Raji (cell line): Measurements from ENCODE around the gene NECTIN1.

Experiments
- POLR2A ChIP-seq: IDR thresholded peaks from 2 replicates; pipeline ENCODE4 v1.6.1; 2011; ENCODE audit warnings: low read depth, low read length, control low read depth; ENCODE audit not compliant: insufficient read depth

Gene NECTIN1

GRCh38 chr11:119714590-119714989, 14.4 kb downstream of the NECTIN1 start:
- TF ChIP-seq POLR2A = no peak

- TF ChIP-seq POLR2A = no peak
Measured at GRCh38 chr11:119714189-119714588, 14.8 kb downstream of the NECTIN1 start.

DNA sequence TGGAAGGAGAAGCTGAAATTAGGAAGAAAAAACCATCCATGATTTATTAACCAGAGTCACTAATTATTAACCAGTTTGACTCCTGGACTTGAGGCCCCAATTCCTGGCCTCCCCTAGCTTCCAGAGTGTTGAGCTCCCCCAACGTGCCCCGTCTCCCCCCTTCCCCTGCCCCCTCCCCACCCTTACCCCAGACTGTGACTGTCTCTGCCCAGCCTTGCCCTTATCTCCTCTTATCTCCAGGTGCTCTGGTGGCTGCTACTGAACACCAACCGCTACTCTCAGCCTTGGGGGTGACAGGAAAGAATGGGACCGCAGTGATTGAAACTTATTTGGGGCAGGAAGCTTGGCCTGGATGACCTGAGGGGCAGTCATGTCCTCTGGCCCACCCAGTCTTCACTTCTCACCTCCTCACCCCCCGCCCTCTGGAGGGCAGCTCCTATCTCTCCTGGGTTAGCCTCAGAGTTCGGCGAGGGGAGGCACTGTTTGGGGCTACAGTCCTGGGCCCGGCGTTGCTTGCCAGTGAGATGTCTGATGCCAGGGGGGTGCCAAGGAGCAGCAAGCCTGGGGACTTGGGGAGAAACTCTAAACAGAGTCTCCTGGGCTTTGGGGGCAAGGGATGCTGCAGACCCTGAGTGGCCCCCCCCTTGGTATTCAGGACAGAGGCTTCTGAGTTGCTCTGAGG, 15.5 kb downstream of the NECTIN1 start:
- no peak for TF ChIP-seq POLR2A

- no peak for TF ChIP-seq POLR2A
Measured at GRCh38 chr11:119712459-119713358, 16.3 kb downstream of the NECTIN1 start.

DNA sequence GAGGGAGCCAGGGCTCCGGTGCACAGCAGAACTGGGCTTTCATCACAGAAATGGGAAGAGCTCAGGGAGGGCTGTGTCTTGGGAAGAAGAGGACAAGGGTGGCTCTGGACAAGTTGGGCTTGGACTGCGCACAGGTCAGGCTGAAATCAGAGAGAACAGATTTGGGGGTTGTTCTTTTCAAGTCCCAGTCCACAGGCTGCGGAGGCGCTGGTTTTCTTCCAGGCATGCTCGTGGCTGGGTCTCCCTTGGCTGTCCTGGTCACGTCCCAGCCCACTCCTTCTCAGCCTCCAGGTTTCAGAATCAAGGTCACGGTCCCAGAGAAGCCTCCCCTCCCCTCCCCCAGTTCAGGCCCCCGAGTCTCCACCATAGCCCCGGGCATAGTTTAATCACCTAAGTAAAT, 17.0 kb downstream of the NECTIN1 start:
- no peak for TF ChIP-seq POLR2A

DNA sequence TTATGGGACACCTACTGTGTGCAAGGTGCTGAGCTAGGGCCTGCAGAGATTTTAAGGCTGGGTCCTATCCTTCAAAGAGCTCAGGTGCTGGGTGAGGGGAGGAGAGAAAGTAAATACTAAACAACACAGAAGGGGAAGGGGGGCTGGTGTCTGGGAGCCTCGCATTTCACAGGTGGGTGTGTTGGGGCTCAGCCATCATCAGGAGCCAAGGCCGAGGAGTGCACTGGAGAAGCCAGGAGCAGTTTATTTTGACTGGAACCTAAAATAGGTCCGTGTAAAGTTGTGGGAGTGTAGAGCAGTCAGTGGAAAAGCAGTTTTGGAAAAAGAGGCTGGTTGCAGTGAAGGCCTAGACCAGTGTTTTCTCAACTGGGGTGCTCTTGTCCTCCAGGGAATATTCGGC, 17.5 kb downstream of the NECTIN1 start:
- TF ChIP-seq POLR2A = no peak

GRCh38 chr11:119710417-119710816, 18.6 kb downstream of the NECTIN1 start:
- TF ChIP-seq POLR2A = no peak

- no peak for TF ChIP-seq POLR2A
Measured at GRCh38 chr11:119709638-119710346, 19.2 kb downstream of the NECTIN1 start.

GRCh38 chr11:119709171-119709570, 19.8 kb downstream of the NECTIN1 start:
- TF ChIP-seq POLR2A = no peak

- no peak for TF ChIP-seq POLR2A
Measured at GRCh38 chr11:119708384-119708783, 20.6 kb downstream of the NECTIN1 start.

DNA sequence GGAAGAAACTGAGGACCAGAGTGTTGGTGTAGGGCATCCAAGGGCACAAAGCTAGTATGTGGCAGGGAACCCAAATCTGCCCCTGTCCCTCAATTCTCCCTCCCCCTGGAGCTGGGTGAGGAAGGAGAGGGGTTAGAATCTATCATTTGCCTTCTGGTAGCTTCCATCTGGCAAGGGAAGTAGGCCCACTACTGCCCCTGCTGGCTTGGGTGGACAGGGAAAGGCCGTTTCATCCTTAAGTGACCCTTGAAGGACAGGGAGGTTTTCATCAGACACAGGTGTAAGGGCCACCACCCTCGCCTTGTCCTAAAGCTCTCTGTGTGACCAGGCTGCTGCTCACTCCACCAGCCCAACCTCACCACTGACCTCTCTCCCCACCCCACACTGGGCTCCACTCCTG, 22.1 kb downstream of the NECTIN1 start:
- no peak for TF ChIP-seq POLR2A

GRCh38 chr11:119706029-119706428, 23.0 kb downstream of the NECTIN1 start:
- TF ChIP-seq POLR2A = no peak

DNA sequence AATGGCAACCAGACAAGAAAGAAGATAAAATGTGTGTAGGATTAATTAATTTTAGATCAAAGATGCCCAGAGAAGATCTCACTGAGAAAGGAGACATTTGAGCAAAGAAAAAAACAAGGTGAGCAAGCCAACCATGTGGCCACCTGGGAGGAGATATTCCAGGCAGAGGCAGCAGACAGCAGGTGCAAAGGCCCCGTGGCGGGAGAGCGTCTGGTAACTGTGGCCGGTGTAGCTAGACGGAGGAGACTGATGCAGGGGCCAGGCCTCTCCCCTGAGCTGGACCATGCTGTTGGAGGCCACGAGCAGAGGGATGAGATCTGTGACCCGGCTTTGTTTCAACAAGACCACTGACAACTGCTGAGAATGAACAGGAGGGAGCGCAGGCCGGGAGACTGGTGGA, 23.6 kb downstream of the NECTIN1 start:
- TF ChIP-seq POLR2A = no peak

- TF ChIP-seq POLR2A = no peak
Measured at GRCh38 chr11:119704849-119705248, 24.2 kb downstream of the NECTIN1 start.

DNA sequence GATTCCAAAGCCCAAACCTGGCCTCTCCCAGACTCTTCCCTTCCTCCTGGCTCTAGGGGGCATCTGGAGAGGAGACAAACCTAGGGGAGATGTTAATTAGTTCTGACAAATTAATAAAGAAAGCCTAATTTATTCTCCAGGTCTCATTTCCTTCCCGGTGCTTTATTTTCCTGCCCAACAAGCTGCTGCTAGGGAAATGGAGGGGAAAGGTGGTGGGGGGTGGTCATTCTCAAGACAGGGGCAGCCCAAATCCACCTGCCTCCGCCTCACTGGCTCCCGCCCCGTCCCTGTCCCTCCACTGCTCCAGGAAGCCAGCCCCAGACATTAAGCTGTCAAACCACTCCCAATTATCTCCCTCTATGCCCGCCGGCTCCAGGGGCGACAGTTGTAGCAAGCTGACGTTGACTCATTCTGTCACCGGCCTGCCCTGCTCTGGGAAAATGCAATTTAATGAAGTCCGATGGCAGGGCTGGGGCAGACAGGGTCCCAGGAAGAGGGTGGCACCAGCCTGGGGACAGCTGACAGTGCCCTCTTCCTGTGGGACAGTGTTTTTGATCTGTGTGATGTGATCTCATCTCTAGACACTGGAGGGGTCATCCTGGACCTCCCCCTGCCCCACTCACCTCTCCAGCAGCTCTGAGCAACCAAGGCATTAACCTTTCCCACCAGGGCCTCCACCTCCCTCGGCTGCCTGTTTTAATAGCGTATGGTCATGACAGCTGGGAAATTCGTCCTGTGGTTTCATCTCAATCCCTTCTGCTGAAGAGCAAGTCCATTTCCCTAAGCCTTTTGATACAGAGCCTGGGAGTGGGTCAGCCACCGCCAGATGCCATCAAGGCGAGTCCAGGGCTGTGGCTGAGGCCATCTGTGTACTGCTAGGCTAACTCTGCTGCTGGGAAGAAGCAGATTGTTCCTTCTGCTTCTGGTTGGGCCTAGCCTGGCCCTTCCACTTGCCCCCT, 27.1 kb downstream of the NECTIN1 start:
- no peak for TF ChIP-seq POLR2A
